Ovary (tissue), 3 donors: Measurements from ENCODE around the gene PLEKHA8.

Experiments used
- EP300 ChIP-seq: sonication (generic); formaldehyde crosslinking; IDR thresholded peaks from one replicate; pipeline ENCODE4 v1.6.1; 2017; ENCODE audit warnings: antibody characterized with exemption
- POLR2A ChIP-seq: fragments of 450-650 bp; IDR thresholded peaks from one replicate; pipeline ENCODE4 v1.6.1; 2017; ENCODE audit warnings: antibody characterized with exemption, mild to moderate bottlenecking, moderate library complexity
- TF ChIP-seq, protein P1 (sequence below), 3 donors: fragments of 450-650 bp in 2 of 3; fragments of 200-600 bp in 1 of 3; IDR thresholded peaks; one replicate each; pipeline versions ENCODE4 v1.5.1 to v1.8.0; 2016 to 2022; ENCODE audit warnings: antibody characterized with exemption in 3 of 3, mild to moderate bottlenecking in 1 of 3
- donor health status: DM: no; HTN: no; CAD: no.

DNA sequence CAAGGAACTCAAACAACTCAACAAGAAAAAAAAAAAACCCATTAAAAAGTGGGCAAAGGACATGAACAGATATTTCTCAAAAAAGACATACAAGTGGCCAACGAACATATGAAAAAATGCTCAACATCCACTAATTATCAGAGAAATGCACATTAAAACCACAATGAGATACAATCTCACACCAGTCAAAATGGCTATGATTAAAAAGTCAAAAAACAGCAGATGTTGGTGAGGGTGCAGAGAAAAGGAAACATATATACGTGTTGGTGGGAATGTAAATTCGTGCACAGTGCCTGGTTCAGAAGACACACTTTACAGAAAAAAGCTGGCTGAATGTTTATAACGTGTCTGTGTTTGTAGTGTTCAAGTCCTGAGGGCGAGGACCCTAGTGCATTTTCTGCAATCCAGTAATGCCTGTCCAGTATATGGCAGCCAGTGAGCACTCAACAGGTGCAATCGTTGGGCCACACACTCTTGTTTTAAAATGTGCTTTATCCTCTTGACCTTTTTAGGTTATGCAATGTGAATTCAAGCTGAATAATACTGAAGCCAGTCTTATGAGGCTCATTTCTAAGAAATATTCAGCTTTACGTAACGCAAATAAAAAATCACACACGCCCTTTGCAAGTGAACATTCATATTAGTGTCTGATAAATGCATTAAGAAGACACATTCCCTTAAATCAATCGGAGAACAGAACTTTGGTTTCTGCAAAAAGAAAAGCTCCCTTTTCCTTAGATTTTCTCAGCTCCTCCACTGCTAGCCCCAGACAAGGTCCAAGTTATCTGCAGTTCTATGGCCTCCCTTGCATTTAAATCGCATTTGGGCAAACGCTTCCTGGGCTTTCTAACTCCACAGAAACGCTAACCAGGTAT lies 105.8 kb downstream of the PLEKHA8 start:
- TF ChIP-seq, protein P1, sequence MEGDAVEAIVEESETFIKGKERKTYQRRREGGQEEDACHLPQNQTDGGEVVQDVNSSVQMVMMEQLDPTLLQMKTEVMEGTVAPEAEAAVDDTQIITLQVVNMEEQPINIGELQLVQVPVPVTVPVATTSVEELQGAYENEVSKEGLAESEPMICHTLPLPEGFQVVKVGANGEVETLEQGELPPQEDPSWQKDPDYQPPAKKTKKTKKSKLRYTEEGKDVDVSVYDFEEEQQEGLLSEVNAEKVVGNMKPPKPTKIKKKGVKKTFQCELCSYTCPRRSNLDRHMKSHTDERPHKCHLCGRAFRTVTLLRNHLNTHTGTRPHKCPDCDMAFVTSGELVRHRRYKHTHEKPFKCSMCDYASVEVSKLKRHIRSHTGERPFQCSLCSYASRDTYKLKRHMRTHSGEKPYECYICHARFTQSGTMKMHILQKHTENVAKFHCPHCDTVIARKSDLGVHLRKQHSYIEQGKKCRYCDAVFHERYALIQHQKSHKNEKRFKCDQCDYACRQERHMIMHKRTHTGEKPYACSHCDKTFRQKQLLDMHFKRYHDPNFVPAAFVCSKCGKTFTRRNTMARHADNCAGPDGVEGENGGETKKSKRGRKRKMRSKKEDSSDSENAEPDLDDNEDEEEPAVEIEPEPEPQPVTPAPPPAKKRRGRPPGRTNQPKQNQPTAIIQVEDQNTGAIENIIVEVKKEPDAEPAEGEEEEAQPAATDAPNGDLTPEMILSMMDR (IDR thresholded peaks at IDR 0.05), result no peak
- TF ChIP-seq POLR2A (no peak), EP300 (no peak)
